Liver (tissue), 3 donors: ENCODE measurements around the gene CEP97.
A peak's percentile ranks its signal among the peaks of the same experiment; 100 is the strongest.

Experiments
- EGR1 ChIP-seq, 2 donors: IDR thresholded peaks; 2 replicates each; pipeline ENCODE4 v1.6.1; 2016 to 2018; ENCODE audit warnings: antibody characterized with exemption in 2 of 2, low read depth in 2 of 2
- FOXA1 ChIP-seq: IDR thresholded peaks from 2 replicates; pipeline ENCODE4 v1.6.1; 2016; ENCODE audit warnings: antibody characterized with exemption
- HNF4A ChIP-seq, 2 donors: conservative IDR thresholded peaks; 2 replicates each; pipeline ENCODE4 v1.6.1; 2016; ENCODE audit warnings: antibody characterized with exemption in 2 of 2, mild to moderate bottlenecking in 2 of 2
- HNF4G ChIP-seq: IDR thresholded peaks from 2 replicates; pipeline ENCODE4 v1.6.1; 2016; ENCODE audit warnings: antibody characterized with exemption
- JUND ChIP-seq, 2 donors: IDR thresholded peaks; 2 replicates each; pipeline ENCODE4 v1.6.1; 2016; ENCODE audit warnings: antibody characterized with exemption in 2 of 2
- NR2F2 ChIP-seq: IDR thresholded peaks from 2 replicates; pipeline ENCODE4 v1.6.1; 2016; ENCODE audit warnings: antibody characterized with exemption
- RXRA ChIP-seq, 2 donors: IDR thresholded peaks; 2 replicates each; pipeline ENCODE4 v1.6.1; 2017 to 2018; ENCODE audit warnings: antibody characterized with exemption in 2 of 2, mild to moderate bottlenecking in 1 of 2
- SP1 ChIP-seq: IDR thresholded peaks from 2 replicates; pipeline ENCODE4 v1.6.1; 2018; ENCODE audit warnings: antibody characterized with exemption, mild to moderate bottlenecking
- YY1 ChIP-seq: IDR thresholded peaks from 2 replicates; pipeline ENCODE4 v1.6.1; 2016; ENCODE audit warnings: antibody characterized with exemption, mild to moderate bottlenecking
- TF ChIP-seq, protein P1 (sequence below): IDR thresholded peaks from 2 replicates; pipeline ENCODE4 v1.6.1; 2016; ENCODE audit warnings: antibody characterized with exemption
- TF ChIP-seq, protein P2 (sequence below): IDR thresholded peaks from 2 replicates; pipeline ENCODE4 v1.6.1; 2016; ENCODE audit warnings: antibody characterized with exemption, mild to moderate bottlenecking
- TF ChIP-seq, protein P3 (sequence below): fragments of 150-350 bp; IDR thresholded peaks from 2 replicates; pipeline ENCODE4 v1.5.1; 2017; ENCODE audit warnings: improper control_type of control experiment, low read depth, low read length; ENCODE audit not compliant: missing input control
- TF ChIP-seq, protein P4 (sequence below): IDR thresholded peaks from 2 replicates; pipeline ENCODE4 v1.6.1; 2016; ENCODE audit warnings: antibody characterized with exemption
- TF ChIP-seq, protein P5 (sequence below): IDR thresholded peaks from 2 replicates; pipeline ENCODE4 v1.6.1; 2016; ENCODE audit warnings: antibody characterized with exemption
- donor health status: healthy.
- donor health status: healthy.

DNA sequence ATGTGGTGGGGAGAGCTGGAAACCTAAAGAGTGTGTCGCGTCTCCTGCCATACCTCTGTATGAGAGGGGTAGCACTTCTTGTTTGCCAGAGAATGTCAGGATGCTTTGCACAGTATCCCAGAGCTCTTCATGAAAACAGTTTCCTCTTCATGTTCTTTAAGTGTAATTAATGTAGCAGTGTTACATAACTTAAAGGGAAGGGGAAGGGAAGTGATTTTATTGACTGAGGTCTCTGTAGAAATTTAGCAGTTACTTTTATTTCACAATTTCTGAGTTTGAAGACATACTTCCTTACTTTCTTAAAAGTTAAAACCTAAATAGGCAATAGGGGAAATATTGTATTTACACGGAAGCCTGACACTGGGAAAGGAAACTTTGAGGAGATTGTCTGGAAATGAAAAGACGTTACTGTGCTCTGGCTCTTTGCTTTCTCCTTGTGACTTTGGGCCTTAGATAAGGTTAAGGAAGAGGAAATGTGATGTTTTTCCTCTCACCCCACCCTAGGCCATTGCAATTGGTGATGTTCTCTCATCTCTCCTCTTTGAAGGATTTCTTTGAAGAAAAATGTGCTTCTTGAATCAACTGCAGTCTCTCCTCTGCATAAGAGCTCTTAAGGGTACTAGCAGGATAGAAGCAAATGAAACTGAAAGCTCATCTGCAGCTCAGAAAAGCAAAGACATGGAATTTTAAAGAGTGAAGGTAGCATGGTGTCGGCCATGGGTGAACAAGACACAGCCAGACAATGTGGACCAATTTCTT is 60.6 kb downstream of the CEP97 start:
- TF ChIP-seq, protein P1, sequence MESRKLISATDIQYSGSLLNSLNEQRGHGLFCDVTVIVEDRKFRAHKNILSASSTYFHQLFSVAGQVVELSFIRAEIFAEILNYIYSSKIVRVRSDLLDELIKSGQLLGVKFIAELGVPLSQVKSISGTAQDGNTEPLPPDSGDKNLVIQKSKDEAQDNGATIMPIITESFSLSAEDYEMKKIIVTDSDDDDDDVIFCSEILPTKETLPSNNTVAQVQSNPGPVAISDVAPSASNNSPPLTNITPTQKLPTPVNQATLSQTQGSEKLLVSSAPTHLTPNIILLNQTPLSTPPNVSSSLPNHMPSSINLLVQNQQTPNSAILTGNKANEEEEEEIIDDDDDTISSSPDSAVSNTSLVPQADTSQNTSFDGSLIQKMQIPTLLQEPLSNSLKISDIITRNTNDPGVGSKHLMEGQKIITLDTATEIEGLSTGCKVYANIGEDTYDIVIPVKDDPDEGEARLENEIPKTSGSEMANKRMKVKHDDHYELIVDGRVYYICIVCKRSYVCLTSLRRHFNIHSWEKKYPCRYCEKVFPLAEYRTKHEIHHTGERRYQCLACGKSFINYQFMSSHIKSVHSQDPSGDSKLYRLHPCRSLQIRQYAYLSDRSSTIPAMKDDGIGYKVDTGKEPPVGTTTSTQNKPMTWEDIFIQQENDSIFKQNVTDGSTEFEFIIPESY = no peak
- TF ChIP-seq, protein P2, sequence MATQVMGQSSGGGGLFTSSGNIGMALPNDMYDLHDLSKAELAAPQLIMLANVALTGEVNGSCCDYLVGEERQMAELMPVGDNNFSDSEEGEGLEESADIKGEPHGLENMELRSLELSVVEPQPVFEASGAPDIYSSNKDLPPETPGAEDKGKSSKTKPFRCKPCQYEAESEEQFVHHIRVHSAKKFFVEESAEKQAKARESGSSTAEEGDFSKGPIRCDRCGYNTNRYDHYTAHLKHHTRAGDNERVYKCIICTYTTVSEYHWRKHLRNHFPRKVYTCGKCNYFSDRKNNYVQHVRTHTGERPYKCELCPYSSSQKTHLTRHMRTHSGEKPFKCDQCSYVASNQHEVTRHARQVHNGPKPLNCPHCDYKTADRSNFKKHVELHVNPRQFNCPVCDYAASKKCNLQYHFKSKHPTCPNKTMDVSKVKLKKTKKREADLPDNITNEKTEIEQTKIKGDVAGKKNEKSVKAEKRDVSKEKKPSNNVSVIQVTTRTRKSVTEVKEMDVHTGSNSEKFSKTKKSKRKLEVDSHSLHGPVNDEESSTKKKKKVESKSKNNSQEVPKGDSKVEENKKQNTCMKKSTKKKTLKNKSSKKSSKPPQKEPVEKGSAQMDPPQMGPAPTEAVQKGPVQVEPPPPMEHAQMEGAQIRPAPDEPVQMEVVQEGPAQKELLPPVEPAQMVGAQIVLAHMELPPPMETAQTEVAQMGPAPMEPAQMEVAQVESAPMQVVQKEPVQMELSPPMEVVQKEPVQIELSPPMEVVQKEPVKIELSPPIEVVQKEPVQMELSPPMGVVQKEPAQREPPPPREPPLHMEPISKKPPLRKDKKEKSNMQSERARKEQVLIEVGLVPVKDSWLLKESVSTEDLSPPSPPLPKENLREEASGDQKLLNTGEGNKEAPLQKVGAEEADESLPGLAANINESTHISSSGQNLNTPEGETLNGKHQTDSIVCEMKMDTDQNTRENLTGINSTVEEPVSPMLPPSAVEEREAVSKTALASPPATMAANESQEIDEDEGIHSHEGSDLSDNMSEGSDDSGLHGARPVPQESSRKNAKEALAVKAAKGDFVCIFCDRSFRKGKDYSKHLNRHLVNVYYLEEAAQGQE = no peak
- TF ChIP-seq, protein P3, sequence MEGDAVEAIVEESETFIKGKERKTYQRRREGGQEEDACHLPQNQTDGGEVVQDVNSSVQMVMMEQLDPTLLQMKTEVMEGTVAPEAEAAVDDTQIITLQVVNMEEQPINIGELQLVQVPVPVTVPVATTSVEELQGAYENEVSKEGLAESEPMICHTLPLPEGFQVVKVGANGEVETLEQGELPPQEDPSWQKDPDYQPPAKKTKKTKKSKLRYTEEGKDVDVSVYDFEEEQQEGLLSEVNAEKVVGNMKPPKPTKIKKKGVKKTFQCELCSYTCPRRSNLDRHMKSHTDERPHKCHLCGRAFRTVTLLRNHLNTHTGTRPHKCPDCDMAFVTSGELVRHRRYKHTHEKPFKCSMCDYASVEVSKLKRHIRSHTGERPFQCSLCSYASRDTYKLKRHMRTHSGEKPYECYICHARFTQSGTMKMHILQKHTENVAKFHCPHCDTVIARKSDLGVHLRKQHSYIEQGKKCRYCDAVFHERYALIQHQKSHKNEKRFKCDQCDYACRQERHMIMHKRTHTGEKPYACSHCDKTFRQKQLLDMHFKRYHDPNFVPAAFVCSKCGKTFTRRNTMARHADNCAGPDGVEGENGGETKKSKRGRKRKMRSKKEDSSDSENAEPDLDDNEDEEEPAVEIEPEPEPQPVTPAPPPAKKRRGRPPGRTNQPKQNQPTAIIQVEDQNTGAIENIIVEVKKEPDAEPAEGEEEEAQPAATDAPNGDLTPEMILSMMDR = no peak
- TF ChIP-seq HNF4G (no peak), FOXA1 (no peak), YY1 (no peak), EGR1 (IDR thresholded peaks at IDR 0.05; ENCODE audit: low read depth in 2 of 2) (no peak), HNF4A (conservative IDR thresholded peaks at IDR 0.05) (no peak), JUND (IDR thresholded peaks at IDR 0.05) (no peak), RXRA (IDR thresholded peaks at IDR 0.05) (no peak), SP1 (no peak), NR2F2 (peak; percentile 28)
- TF ChIP-seq, protein P4, sequence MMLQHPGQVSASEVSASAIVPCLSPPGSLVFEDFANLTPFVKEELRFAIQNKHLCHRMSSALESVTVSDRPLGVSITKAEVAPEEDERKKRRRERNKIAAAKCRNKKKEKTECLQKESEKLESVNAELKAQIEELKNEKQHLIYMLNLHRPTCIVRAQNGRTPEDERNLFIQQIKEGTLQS = no peak
- TF ChIP-seq, protein P5, sequence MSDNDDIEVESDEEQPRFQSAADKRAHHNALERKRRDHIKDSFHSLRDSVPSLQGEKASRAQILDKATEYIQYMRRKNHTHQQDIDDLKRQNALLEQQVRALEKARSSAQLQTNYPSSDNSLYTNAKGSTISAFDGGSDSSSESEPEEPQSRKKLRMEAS = no peak
